ENCODE data around the gene TEX264.

Gene TEX264

DNA sequence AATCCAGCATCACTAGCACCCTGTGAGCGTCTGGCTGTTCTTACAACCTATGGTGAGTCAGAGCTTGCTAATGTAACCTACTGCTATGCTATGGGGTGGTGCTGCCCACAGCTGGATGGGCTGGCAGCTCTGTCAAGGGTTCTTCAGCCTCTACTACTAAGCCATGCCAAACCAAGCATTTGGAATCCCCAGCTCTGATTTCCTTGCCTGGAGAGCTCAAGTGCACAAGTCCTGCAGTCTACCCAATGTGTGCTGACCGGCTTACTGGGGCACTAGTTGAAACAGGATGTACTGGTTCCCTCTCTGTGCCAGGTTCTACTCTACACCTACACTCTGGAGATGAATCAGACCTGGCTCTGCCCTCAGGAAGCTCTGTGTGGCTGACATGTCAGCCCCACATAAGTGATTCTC lies 4.2 kb downstream of the TEX264 start:
- no peak for DNase-seq

DNA sequence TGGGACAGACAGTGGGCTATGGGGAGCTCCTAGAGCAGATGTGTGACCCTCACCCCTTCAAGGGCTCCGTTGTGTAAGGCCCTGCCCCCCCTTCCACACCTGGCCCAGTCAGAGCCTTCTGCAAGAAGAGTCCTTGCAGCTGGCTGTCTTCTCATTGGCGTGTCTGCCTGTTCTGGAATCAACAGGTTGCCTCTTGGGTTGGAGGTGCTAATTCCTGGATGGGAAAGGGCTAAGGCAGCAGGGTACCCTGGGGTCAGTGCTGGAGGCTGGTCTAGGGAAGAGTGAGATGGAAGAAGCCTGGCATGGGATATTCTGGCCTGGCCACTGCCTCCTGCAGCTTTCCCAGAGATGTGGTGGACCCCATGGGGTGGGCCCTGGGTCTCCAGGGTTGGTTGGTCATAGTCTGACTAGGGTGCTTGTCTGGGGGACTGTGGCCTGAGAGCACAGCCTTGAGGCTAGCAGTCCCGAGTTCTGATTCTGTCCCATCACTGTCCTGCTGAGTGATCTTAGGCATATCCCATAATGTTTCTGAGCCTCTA lies 5.1 kb downstream of the TEX264 start:
- no peak for DNase-seq

DNA sequence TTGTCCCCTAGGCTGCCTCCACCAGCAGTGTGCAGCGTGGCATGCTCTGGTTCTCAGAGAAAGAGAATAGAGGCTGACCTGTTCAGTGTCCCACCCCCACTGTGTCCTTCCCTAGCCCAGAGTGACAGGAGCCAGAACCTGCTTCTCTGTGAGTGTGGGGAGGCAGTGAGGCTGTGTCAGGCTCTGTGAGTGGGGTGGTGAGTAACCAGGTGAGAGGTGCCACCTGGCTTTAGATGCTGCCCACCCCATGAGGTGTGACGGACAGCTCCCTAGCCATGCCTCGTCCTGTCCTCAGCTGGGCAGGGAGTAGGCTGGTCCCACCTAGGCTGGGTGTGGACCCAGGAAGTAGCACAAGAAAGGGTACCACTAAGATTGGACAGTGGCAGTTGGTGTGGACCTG lies 6.3 kb downstream of the TEX264 start:
- DNase-seq: no peak

DNA sequence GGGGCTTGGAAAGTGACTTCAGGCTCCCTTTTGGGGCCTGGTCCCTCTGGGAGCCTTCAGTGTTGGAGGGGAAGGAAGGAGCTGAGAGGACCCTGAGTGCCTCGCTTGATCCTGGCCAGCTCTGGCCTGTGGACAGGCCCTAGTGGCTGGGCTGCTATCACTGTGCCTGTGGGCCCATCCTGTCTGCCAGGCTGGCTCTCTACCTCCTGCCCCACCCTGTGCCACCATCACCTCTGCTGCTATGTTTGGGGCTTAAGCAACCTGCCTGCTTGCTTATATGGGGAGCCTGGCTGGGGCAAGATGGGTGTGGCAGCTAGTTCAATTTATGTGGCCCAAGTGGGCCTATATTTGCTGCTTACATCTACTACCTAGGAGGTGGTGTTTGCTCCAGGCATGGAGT lies 7.1 kb downstream of the TEX264 start:
- DNase-seq: no peak

DNA sequence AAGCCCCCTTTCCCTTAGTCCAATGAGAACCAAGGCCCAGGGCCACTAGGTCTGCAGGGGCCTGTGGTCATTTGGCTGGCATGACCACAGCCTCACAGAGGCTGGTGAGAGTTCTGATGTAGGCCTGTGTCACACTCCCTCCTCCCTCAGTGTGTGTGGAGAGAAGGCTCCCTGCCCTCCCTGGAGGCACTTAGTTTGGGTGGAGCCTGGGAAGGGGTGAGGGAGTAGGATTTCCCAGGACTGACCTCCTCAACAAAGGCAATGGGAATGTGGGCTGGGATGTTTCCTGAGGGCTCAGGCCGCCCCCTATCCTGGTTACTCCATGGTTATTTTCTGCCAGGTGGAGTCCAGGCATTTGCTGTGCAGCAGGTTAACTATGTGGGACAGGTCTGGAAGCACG lies 7.6 kb downstream of the TEX264 start:
- DNase-seq: no peak

DNA sequence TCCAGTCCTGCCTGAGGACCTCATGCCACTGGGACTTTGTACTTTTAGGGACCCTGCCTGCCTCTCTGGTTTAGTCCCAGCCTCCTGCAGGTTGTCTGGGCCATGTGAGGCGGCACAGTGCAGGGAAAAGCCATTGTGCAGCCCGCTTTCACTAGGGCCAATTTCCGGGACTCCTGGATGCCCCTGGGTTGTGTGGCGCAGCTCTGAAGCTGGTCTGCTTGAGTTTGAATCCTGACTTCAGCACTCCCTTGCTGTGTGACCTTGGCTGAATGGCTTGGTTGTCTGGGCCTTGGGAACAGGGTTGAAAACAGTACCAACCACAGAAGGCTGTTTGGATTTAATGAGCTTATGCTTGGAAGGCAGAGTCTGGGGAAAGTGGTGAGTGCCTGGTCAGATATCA lies 8.3 kb downstream of the TEX264 start:
- DNase-seq: no peak

DNA sequence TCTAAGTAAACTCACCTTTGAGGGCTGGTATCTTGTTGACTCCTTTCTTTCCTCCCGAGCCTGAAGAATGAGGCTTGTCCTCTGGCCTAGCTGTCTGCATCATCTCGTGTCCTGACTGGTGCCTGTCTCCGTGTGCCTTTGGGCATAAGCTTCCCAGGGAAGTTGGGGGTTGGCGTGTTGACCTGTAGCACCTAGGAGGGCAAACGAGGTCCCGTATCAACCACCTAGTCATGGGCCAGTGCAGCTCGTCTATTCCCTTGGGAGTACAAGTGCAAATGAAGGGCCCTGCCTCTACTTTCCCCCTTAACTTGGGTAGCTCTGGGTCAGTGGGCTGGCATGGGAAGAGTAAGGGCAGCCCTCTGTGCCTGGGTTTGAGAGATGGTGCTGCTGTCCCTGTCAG lies 8.7 kb downstream of the TEX264 start:
- no peak for DNase-seq

DNA sequence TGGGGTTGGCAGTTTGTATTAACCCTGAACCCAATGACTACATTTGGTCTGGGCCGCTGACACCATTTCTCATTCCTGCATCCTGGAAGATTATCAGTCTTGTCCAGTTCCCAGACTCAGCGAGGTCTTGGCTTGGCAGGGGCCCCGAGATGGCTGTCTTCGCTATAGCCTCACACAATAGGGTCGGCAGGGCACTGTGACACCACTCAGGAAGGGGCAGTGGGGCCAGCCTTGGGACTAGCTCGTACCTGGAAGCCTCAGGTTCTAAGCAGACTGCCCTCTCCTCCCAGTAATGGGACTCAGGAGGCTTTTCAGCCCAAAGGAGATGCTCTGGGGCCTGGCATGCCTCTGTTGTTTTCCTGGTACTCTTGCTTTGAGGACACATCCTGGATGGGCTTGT lies 9.1 kb downstream of the TEX264 start:
- DNase-seq: no peak

DNA sequence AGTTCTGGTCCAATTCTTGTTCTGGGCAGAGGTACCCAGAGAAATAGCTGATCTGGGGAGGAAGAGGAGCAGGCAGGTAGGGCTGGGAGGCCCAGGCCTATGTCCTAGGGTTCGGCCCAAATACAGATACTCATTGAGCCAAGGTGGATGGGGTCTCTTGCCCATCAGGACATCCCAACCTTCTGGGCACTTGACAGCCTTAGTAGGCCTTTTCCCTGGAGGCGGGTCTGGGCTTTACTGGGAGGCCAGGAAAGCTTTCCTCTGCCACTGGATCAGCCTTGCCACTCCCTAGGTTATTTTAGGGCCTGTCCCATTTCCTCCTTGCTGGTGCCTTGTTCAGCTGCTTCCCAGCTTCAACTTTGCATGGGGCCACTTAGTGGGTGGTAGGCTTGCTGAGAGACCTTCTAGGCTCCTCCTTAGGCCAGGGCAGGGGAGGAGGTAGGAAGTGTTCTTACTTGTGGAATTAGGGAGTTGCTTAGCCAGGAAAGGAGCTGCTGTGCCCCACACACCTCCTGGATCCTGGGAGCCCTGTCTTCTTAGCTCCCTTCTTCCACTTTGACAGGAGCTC lies 9.7 kb downstream of the TEX264 start:
- DNase-seq: no peak

DNA sequence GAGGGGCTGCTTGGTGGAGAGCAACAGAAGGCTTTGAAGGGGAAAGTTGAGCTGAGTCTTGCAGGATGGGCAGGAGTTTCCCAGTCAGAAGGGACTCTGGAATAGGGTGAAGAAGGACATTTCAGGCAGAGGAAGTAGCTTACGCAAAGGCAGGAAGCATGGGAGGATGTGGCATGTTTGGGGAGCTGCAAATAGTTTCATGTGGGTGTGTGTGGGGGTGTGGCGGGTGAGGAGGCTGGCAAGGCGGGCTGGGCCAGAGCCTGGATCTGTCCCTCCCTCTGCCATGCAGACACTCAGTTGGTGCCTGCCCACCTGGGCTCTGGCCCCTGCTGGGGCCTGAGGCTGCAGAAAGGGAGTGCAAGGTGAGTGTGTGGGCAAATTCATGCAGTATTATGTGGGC lies 10.4 kb downstream of the TEX264 start:
- DNase-seq: peak; percentile 43 to 67

DNA sequence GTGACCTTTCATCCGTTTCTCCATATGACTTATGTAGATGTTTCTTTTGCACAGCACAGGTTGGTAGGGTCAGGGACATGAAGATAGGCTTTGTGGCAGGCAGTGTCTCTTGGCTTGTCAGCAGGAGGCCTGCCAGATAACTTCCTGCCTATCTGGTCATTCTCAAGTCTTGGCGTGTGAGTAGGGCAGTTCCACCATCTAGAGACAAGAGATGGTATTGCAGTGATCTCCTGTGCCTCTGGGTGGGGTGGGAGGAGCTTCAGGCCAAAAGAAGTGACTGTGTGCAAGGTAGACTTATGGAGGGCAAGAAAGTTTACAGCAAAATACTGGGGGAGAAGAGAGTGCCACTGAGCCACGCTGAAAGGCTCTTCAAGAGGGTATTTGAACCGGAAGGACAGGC lies 11.0 kb downstream of the TEX264 start:
- peak; percentile 86 to 91 for DNase-seq

DNA sequence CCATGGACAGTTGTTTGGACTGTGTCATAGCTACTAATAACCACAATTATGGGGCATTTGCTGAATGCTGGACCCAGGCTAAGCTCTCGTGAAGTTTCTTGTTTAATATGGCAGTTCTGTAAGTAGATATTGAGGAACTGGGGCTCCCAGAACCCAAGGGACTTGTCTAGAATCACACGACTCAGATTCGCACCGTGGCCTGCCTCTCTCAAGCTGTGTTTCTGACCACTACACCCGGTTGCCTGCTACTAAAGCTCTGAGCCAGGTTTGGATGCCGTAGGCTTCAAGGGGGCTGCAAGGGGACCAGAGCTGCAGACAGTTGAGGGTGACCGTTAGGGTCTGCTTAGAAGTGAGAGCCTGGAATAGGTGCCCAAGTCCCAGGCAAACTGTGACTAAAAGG lies 11.5 kb downstream of the TEX264 start:
- no peak for DNase-seq

DNA sequence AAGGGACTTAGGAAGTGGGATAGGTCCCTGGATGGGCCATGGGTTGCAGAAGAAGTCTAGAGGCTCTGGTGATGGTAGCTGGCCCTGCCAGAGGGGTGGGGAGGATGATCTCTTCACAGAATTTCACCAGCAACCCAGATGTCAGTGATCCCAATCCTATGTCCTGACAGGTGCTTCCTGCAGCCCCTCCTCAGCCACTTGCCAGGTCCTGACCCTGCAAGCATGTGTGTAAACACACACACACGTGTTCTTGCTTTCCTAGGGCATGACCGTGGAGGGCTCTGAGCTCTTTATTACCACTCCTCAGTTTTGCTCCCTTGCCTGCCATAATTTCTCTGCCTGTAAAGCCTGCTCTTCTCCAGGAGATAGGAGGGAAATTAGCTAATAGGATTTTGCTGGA lies 12.5 kb downstream of the TEX264 start:
- no peak for DNase-seq

DNA sequence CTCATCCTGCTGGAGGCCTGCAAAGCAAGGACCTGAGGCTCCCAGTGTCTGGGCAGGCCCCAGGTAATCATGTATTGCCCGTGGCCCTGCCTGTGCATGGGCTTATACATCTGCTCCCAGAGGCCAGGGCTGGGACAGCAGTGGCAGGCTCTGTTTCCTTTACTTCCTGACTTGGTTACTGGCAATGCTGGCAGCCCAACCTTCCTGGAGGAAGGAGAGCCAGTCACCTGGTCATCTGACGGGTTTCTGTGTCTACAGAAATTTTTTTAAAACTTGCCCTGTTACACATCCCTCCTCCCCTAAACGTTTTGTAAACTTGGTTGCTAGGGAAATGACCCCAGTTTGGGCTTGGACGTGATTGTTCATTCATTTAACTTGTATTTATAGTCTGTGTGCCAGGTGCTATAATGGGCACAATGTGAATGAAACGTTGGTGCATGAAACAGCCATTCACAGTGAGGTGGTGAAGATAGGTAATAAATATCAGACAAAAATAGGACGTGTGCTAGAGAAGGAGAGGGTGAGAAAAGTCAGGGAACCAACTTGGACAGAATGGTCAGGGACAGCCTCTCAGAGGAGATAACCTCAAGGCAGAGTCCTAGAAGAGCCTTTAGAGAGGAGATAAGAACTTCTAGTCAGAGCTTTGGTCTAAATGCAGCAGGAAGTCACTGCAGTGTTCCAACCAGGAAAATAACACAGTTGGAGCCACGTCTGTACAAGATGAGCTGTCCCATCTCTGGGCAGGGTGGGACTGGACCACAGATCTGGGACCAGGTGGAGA lies 14.1 kb downstream of the TEX264 start:
- DNase-seq: peak in 1 of 2 donors; percentile 23

DNA sequence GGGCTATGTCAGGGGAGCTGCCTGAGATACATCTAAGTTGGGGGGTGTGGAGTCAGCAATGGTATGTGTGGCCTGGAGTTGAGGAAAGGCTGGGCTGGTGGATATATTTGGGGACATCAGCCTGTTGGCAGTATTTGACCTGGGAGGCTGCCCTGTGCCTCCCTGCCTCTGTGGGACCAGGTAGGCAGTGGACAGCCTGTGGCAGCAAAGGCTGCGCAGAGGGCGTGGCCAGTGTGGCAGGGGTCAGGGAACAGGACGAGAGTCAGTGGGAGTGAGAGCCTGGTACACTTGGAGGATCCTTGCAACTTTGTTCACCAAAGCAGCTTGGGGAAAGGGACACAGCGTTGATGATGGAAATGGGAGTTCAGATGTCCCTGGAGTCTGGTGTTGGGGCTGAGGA lies 15.0 kb downstream of the TEX264 start:
- DNase-seq: no peak

DNA sequence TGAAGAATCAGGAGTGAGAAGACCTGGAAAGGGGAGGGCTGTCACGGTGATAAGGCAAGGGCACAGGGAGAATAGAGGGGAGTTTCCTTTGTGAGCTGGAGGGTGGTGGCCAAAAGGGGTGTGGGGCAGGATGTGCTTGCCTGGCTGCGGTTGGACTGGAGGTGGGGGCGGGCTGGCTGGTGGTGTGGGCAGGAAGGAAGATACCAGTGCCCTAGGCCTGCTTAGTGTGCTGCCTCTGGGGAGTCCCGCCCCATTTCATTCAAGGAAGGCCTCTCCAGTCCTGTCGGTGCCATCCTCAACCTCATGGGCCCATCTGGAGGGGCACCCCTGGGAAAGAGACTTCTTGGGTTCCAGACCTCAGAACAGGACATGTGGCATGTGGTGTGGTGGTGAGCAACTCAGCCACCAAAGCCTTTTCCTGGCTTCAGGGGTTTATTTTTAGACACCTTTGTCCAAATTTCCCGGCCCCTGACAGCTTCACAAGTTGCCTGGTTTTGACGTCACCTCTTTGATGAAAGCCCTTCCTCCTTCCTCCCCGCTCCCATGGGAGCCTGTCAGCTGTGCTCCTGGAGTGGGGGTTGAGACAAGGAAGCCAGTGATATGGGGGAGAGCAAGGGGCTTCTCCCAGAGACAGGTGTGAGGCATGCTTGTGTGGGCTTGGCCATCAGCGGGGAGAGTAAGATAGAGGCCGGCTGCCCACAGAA lies 15.6 kb downstream of the TEX264 start:
- peak; percentile 89 to 90 for DNase-seq

DNA sequence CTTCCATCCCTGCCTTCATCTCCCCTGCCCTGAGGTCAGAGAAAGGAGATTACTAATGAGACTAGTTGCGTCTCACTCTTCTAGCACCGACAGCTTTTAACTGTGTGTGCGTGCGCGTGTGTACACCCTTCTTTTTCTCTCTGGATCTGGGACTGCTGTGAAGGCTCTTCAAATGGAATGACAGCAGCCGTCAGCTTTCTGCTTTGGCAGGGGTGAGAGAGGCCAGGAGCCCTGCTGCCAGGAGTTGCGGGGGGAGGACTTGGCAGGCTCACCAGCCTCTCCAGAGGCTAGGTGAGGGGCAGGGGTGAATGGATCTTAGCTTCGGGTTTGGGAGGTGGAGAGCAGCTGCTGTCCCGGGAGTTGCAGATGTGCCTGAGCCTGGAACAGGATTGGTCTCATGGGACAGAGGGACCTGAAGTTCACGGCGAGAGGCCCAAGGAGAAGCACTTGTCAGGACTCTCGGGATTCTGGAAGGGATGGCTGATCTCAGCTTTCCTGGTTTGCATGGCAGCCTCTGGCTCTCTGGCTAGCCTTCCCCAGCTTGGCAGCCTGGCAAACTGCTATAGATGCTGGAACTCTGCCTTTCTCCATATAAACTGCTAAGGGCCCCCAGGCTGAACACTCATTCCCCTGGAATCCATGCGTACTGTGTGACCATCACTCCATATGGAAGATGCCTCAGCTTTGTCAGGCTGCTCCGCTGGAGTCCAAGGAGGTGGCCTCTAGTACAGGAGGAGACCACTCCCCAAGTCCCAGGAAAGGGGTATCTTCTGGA lies 16.6 kb downstream of the TEX264 start:
- no peak for DNase-seq

DNA sequence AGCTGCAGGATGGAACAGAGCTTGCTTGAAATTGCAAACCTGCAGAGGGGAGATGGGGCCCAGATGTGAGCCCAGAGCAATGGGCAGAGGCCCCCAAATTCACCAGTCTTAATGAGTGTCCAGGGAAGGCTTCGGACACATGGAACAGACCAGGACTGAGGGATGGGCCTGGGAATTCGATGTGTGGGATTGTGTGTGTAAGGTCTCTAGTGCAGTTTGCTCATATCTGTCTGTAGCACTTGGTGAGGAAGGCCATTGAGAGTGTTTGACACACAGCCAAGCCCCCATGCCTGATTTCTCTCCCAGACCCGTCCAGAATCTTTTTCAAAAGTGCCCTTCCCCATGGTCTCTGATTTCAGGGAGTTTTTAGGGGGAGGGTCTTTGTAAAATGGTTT lies 17.2 kb downstream of the TEX264 start:
- DNase-seq: no peak

DNA sequence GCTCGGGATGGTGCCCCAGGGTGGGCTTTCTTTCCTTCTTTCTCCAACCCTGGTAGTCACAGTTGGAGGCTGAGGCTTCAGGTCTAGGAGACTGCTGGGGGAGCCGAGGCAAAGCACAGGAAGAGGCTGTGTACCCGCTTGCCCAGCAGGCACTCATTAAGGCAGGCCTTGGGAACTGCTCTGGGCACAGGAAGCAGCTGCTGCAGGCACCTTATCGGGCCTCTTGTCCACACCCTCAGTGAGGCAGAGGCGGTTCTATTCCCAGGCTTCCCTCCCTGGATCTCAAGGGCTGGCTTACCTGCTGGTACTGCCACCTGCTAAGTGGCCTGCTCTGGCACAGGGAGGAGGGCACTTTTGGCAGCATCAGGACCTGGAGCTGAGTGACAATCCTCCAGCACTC lies 20.0 kb downstream of the TEX264 start:
- DNase-seq: no peak

DNA sequence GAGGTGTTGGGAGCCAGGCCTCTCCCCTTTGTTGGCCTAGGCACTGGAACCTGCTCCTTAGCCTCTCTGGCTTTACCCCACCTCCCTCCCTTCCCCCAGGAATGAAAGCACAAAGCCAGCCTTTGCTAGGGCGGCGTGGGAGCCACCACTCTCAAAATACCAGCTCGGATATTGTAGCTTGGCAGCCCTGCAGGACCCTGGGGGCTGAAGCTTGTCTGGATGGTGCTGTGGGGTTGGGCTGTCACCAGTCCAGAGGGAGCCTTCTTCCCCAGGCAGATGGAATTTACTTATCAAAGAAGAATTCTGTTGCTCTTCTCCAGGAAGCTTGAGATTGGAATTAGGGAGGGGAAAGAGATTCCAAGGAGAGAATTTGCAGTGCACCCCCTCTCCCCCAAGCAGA lies 20.9 kb downstream of the TEX264 start:
- DNase-seq: no peak

DNA sequence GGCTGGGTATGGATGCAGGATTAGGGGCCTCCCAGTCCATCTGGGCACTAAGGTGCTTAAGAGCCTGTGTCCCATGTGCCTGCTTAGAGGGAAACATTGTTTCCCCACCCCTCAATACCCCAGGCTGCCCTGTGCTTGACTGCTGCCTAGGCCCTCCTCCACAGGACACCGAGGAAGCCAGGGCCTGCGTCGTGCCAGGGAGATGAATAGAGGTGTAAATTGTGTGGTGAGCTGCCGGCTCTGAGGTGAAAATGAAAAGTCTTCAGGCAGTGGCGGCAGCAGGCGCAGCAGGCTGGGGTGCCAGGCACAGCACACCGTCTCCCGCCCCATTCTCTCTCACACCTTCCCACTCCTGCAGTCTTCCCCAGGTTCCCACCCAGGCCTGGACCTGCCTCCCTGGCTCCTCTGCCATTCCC lies 21.9 kb downstream of the TEX264 start:
- no peak for DNase-seq

DNA sequence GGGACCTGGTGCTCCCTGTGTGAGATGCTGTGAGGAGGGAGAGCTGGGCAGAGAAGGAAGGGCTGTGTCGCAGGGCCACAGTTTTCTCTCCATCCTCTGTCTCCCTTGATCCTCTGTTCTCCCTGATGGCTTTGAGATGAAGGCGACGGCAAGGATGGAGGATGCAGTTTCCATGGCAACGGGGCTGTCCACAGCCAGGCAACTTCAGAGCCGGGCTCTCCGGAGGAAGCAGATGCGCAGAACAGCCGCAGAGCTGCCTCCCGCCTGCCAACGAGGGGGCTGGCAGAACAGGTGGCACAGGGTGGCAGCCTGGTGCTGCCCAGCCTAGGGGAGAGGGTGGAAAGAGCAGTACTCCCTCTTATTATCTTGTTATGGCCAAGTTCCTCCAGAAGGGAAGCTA lies 25.9 kb downstream of the TEX264 start:
- no peak for DNase-seq

DNA sequence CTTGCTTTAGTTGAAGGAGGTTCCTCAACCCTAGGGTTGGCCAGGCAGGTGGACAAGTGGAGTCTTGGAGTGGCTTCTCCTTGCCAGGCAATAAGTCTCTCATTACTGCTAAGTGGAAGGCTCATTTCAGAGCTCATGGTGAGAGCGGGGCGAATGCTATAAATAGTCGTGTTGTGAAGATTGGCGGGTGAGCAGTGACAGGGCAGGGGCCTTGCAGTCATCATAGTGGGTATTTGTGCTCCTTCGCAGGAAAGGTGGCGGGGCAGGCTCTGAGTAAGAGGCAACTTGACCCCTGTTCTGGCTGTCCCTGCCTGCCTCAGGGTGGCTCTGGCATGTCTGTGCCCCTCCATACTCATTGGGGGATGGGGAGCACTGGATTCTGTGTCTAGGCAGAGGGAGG lies 27.2 kb downstream of the TEX264 start:
- no peak for DNase-seq

Measured in CD4-positive, alpha-beta T cell treated with Interleukin-4 for 1 hour (primary cell).